ENCODE results near the gene FPGS. TPM values are rescaled to one million over a fixed set of nuclear protein-coding genes. Genes with fewer than 3 reads are reported as not detected.

FPGS gene
- polyA plus RNA-seq, 2 of the 4 experiments (the other 2 are of a cell fraction), result 28.8 to 48.5 TPM

GRCh38 chr9:127768698-127769097 is 34.0 kb upstream of the FPGS start:
- POLR2A ChIA-PET, result no interaction called here
- WGBS (ENCODE audit: missing lambda C conversion rate), result 73% methylated on average over 8 of the region's 8 CpGs
- Histone ChIP-seq H3K4me3 (no peak overlapping the region), H3K4me2 (no peak overlapping the region), H3K4me1 (peaks cover 4% of the 10 kb centered on the region; the same call in 1 of the 3 replicates), H3K27ac (no peak overlapping the region), H3K9me3 (no peaks in the 10 kb centered on the region)
- ATAC-seq (no peak), FAIRE-seq (no peak), DNase-seq (ENCODE audit: low read depth in 1 of 2, low spot score in 1 of 2) (no peak)
- CTCF ChIA-PET, result interaction anchor here (1.1 to 15.5 kb wide), 5 partner anchors 15 to 179 kb away, joined by 3 to 157 read pairs (median 15); partner anchors contain the start of genes CDK9, SH2D3C and TOR2A
- TF ChIP-seq RARB (CRISPR knock-in tag; IDR thresholded peaks at IDR 0.05) (no peak), ATOH8 (CRISPR knock-in tag; IDR thresholded peaks at IDR 0.05; ENCODE audit: low read depth) (no peak), FOSB (CRISPR knock-in tag; IDR thresholded peaks at IDR 0.05) (no peak), RFX5 (IDR thresholded peaks at IDR 0.05) (no peak)

GRCh38 chr9:127769101-127769500 is 33.6 kb upstream of the FPGS start:
- Histone ChIP-seq H3K27ac (no peak overlapping the region), H3K4me3 (no peak overlapping the region), H3K4me1 (peaks cover 4% of the 10 kb centered on the region; the same call in 1 of the 3 replicates), H3K9me3 (no peaks in the 10 kb centered on the region), H3K4me2 (no peak overlapping the region)
- TF ChIP-seq HMGXB4 (CRISPR knock-in tag; IDR thresholded peaks at IDR 0.05; ENCODE audit: borderline replicate concordance) (no peak), NPAS2 (CRISPR knock-in tag; IDR thresholded peaks at IDR 0.05; ENCODE audit: borderline replicate concordance) (no peak), MAZ (IDR thresholded peaks at IDR 0.05; ENCODE audit: borderline replicate concordance, low read depth, low read length) (no peak), KDM1A (IDR thresholded peaks at IDR 0.05; ENCODE audit: low read depth) (peak; percentile 64; the same call in 1 of the 2 replicates), BCL3 (IDR thresholded peaks at IDR 0.05) (no peak)
- POLR2A ChIA-PET, result no interaction called here
- DNase-seq (ENCODE audit: low read depth in 1 of 2, low spot score in 1 of 2) (no peak), FAIRE-seq (no peak), ATAC-seq (no peak)
- 90% methylated on average over 5 of the region's 5 CpGs for WGBS (ENCODE audit: missing lambda C conversion rate)
- CTCF ChIA-PET, result interaction anchor here (1.1 to 15.5 kb wide), 5 partner anchors 15 to 179 kb away, joined by 3 to 157 read pairs (median 17); partner anchors contain the start of genes CDK9, SH2D3C and TOR2A

GRCh38 chr9:127769929-127770582 is 32.6 kb upstream of the FPGS start:
- Histone ChIP-seq H3K27ac (no peak overlapping the region), H3K4me3 (no peak overlapping the region), H3K4me2 (no peak overlapping the region; the same call in 2 of the 3 replicates), H3K4me1 (peaks cover 4% of the 10 kb centered on the region; the same call in 1 of the 3 replicates), H3K9me3 (no peaks in the 10 kb centered on the region)
- ChIA-PET POLR2A (interaction anchor here (0.6 kb wide), 2 partner anchors 63 to 299 kb away, joined by 3 to 4 read pairs; no protein-coding TSS in a partner anchor), CTCF (interaction anchor here (0.9 to 15.5 kb wide), 8 partner anchors 14 to 154 kb away, joined by 3 to 157 read pairs (median 11); partner anchors contain the start of genes CDK9, SH2D3C and TOR2A)
- ATAC-seq (no peak), FAIRE-seq (no peak), DNase-seq (ENCODE audit: low read depth in 1 of 2, low spot score in 1 of 2) (no peak)
- 68% methylated on average over 4 of the region's 4 CpGs for WGBS (ENCODE audit: missing lambda C conversion rate)
- TF ChIP-seq HES2 (IDR thresholded peaks at IDR 0.05) (no peak), REST (IDR thresholded peaks at IDR 0.05) (no peak), EP300 (IDR thresholded peaks at IDR 0.05) (no peak), GATA3 (IDR thresholded peaks at IDR 0.05; ENCODE audit: borderline replicate concordance) (no peak), RFX5 (IDR thresholded peaks at IDR 0.05) (no peak), TFCP2L1 (CRISPR knock-in tag; IDR thresholded peaks at IDR 0.05) (no peak), TP53 (CRISPR knock-in tag; IDR thresholded peaks at IDR 0.05) (no peak), POLR2AphosphoS2 (conservative IDR thresholded peaks at IDR 0.05; ENCODE audit: low read length) (no peak), KDM5A (IDR thresholded peaks at IDR 0.05) (no peak), HOXA7 (CRISPR knock-in tag; IDR thresholded peaks at IDR 0.05) (no peak), BHLHE40 (IDR thresholded peaks at IDR 0.05; ENCODE audit: low read depth, low read length) (no peak)

Measured in A549 (cell line).